NCI-H446 treated with DMSO at 0.1 percent for 48 hours (cell line): ENCODE results near the gene GALNT11.
"Not testable (repeated sequence)": the region's sequence is repeated elsewhere in the genome, so short reads cannot be mapped to it uniquely, and the experiment has no call there.

Source experiments
- DNase-seq: peaks from one replicate; lab custom pipeline; 2025; lab: John Stamatoyannopoulos, UW

Gene GALNT11

DNA sequence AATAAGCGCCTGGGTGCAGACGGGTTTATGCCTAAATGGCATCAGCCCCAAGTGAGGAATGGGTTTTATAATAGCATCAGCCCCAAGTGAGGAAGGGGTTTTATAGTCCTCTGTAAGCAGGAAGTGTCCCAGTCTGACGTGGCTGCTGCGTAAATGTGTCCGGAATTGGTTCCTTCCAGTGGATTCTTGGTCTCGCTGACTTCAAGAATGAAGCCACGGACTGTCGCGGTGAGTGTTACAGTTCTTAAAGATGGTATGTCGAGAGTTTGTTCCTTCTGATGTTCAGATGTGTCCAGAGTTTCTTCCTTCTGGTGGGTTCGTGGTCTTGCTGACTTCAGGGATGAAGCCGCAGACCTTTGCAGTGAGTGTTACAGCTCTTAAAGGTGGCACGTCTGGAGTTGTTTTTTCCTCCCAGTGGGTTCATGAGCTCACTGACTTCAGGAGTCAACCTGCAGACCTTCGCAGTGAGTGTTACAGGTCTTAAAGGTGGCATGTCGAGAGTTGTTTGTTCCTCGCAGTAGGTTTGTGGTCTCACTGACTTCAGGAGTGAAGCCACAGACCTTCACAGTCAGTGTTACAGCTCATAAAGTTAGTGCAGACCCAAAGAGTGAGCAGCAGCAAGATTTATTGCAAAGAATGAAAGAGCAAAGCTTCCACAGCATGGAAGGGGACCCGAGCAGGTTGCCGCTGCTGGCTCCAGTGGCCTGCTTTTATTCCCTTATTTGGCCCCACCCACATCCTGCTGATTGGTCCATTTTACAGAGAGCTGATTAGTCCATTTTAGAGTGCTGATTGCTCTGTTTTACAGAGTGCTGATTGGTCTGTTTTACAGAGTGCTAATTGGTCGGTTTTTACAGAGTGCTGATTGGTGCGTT is 2.3 kb downstream of the GALNT11 start:
- not testable (repeated sequence) for DNase-seq

DNA sequence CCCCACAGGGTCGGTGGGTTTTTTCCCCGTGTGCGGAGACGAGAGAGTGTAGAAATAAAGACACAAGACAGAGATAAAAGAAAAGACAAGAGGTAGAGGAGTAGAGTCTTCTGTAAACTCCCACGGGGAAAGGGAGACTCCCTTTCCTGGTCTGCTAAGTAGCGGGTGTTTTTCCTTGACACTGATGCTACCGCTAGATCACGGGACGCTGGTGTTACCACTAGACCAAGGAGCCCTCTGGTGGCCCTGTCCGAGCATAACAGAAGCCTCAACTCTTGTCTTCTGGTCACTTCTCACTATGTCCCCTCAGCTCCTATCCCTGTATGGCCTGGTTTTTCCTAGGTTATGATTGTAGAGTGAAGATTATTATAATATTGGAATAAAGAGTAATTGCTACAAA is 4.6 kb downstream of the GALNT11 start:
- DNase-seq = not testable (repeated sequence)

DNA sequence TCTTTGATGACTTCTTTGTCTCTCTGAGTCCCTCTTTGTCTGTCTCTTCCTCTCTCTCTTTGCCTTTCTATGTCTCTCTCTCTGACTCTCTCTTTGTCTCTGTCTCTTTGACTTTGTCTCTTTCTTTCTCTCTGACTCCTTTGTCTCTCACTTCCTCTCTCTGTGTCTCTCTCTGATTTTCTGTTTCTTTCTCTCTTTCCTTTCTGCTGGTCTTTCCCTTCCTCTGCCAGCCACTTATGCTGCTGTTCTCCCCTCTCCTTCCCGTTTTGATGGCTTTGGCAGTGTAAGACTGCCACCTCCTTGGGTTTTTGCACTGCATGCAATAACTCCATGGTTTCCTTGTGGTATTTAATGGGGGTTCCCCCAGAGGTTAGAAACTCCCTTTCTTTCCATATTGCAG is 5.2 kb downstream of the GALNT11 start:
- DNase-seq = not testable (repeated sequence)

DNA sequence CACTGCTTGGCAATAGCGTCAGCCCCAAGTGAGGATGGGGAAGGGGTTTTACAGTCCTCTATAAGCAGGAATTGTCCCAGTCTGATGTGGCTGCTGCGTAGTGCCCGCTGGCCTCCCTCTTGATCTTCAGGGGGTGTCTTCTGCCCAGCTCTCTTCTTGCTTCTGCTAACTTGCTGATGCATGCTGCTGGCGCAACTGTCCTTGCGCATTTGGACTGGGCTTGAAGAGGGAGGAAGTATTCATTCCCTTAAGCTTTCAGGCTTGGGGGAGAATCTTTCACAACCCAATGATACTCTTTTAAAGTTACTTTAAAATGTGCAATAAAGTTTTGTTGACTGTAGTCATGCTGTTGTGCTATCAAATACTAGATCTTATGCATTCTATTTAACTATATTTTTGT is 10.3 kb downstream of the GALNT11 start:
- no peak for DNase-seq

DNA sequence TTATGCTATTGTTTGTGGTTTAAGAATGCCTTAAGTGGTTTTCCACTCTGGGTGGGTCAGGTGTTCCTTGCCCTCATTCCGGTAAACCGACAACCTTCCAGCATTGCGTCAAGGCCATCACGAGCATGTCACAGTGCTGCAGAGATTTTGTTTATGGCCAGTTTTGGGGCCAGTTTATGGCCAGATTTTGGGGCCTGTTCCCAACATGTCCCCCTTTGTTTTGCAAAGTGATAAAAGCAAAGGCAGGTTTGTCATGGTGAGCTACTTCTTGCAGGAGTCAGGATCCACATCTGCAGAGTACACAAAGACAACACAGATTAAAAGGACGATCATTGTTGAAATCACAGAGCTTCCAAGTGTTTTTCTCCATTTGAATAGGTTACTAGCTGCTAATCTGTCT is 12.9 kb downstream of the GALNT11 start:
- not testable (repeated sequence) for DNase-seq

DNA sequence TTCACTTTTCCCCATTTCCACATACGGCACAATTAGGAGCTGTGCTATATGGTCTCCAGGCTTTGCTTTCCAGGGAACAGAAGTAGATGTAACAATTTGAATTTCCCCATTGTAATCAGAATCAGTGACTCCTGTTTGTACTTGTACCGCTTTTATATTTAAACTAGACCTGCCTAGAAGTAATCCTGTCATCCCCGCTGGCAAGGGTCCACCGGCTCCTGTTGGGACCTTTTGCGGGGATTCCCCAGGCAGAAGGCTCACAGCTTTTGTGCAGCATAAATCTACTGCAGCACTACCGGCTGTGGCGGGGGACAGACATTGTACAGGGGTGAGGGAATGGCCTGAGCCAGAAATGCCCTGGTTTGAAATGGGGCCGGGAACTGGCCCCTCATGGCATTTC is 17.6 kb downstream of the GALNT11 start:
- not testable (repeated sequence) for DNase-seq

DNA sequence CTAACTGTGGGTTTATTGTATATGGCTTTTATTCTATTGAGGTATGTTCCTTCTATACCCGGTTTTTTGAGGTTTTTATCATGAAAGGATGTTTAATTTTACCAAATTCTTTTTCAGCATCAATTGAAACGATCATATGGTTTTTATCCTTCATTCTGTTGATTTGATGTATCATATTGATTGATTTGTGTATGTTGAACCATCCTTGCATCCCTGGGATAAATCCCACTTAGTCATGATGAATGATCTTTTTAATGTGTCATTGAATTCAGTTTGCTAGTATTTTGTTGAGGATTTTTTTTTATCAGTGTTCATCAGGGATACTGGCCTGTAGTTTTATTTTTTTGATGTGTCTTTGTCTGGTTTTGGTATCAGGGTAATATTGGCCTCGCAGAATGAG is 19.4 kb downstream of the GALNT11 start:
- DNase-seq = not testable (repeated sequence)

DNA sequence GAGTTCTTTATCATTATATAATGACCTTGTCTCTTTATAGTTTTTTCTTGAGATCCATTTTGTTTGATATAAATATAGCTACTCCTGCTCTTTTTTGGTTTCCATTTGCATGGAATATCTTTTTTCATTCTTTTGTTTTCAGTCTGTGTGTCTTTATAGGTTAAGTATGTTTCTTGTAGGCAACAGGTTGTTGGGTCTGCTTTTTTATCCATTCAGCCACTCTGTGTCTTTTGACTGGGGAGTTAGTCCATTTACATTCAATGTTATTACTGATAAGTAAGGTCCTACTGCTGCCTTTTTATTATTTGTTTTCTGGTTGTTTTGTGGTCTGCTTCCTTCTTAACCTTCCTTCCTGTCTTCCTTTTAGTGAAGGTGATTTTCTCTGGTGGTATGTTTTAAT is 21.1 kb downstream of the GALNT11 start:
- no peak for DNase-seq

DNA sequence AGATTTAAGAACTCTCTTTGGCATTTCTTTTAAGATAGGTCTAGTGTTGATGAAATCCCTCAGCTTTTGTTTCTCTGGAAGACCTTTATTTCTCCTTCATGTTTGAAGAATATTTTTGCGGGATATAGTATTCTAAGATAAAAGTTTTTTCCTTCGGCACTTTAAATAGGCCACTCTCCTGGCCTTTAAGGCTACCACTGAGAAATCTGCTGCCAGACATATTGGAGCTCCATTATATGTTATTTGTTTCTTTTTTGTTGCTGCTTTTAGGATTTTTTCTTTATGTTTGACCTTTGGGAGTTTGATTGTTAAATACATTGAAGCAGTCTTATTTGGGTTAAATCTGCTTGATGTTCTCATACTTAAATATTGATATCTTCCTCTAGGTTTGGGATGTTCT is 22.6 kb downstream of the GALNT11 start:
- no peak for DNase-seq

DNA sequence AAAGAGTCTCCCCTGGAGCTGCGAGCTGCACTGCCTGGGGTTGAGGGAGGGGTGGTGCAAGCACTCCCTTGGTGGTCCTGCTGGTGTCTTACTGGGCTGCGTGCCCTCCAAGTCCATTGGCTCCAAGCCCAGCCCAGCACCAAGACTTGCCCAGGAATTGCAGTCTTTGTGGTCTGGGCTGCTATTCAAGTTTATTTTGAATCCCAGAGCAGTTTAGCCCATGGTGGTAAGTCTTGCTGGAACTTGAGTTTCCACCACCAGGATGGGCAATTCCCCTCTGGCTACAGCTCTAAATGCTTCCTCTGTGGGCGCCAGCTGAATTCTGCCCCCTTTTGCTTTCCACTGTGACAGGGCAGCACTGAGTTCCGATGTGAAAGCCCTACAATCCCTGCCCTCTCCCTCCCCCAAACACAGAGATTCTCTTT is 25.1 kb downstream of the GALNT11 start:
- DNase-seq = peak; percentile 84

DNA sequence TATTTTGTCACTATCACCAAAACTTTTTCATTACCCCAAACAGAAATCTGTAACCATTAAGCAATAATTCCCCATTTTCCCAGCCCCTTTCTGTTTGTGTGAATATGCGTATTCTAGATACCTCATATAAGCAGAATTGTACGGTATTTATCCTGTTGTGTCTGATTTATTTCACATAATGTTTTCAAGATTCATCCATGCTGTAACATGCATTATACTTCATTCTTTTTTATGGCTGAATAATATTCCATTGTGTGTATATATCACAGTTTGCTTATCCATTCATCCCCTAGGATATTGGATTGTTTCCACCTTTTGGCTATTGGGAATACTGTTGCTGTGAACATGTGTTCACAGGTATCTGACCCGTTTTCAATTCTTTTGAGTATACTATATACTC is 26.5 kb downstream of the GALNT11 start:
- DNase-seq = no peak

DNA sequence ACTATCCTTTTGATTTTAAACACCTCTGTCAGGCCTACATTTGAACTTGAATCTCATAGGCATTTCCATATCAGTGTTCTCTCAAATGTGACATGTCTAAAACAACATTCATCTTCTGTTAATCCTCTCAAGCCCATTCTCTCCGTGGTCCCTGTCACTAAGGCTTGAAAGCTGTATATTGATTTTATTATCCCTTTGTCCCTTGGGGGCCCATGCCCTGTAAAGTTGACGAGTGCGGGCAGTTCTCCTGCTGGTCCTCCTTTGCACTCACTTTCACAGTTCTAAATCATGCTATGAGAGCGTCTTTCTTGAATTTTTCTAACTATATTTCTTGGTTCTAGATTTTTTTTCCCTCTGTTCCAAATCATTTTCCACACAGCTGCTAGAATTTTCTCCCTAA is 27.3 kb downstream of the GALNT11 start:
- DNase-seq = no peak

DNA sequence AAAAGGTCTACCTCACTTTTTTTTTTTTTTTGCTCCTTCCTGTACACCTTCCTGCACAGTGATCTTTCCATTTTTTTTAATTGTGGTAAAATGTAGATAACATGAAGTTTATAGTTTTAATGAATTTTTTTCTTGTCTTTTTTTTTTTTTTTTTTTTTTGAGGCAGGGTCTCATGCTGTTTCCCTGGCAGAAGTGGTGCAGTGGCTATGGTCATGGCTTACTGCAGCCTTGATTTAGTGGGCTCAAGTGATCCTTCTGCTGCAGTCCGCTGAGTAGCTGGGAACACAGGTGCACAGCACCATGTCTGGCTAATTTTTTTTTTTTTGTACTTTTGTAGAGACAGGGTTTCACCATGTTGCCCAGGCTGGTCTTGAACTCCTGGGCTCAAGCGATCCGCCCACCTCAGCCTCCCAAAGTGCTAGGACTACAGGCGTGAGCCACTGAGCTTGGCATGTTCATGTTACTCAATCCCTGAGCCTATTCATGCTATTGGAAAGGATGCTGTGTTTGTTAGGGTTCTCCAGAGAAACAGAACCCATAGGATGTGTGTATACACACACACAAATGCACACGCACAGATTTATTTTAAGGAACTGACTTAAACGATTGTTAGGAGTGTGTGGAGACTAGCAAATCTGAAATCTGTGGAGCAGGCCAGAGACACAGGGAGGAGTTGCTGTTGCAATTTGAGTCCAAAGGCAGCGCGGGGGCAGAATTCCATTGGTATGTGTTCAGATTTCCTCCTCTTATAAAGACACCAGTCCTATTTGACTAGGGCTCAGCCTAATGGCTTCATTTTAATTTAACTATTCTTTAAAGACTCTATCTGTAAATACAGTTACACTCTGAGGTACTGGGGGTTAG is 29.1 kb downstream of the GALNT11 start:
- no peak for DNase-seq

DNA sequence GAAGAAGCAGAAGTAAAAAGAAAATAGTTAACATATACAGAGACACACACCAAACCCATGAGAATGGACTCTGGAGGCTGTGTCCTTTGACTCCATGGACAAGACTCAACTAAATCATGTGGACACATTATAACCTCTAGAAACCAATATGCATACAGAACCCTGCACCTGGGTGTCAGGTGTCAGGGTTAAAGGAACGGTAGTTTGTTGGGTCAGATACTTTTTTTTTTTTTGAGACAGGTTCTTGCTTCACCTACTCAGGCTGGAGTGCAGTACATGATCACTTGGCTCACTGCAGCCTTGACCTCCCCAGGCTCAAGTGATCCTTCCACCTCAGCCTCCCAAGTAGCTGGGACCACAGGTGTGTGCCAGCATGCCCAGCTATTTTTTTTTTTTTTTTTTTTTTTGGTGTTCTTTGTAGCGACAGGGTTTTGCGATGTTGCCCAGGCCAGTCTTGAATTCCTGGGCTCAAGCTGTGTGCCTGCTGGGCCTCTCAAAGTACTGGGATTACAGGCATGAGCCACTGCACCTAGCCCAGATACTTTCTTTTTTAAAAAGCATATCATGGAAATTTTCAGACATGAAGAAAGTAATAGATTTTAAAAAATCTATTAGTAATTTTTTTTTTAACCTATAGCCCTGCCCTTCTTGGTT is 31.3 kb downstream of the GALNT11 start:
- no peak for DNase-seq

DNA sequence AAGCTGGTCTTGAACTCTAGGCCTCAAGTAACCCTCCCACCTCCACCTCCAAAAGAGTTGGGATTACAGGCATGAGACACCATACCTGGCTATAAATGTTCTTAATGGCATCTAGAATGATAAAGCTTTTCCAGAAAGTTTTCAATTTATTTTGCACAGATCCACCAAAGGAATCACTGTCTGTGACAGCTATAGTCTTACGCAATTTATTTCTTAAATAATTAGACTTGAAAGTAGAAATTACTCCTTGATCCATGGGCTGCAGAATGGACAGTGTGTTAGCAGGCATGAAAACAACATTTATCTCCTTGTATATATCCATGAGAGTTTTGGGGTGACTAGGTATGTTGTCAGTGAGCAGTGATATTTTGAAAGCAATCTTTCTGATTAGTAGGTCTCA is 33.8 kb downstream of the GALNT11 start:
- no peak for DNase-seq

DNA sequence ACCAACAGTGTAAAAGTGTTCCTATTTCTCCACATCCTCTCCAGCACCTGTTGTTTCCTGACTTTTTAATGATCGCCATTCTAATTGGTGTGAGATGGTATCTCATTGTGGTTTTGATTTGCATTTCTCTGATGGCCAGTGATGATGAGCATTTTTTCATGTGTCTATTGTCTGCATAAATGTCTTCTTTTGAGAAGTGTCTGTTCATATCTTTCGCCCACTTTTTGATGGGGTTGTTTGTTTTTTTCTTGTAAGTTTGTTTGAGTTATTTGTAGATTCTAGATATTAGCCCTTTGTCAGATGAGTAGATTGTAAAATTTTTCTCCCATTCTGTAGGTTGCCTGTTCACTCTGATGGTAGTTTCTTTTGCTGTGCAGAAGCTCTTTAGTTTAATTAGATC is 35.6 kb downstream of the GALNT11 start:
- not testable (repeated sequence) for DNase-seq

DNA sequence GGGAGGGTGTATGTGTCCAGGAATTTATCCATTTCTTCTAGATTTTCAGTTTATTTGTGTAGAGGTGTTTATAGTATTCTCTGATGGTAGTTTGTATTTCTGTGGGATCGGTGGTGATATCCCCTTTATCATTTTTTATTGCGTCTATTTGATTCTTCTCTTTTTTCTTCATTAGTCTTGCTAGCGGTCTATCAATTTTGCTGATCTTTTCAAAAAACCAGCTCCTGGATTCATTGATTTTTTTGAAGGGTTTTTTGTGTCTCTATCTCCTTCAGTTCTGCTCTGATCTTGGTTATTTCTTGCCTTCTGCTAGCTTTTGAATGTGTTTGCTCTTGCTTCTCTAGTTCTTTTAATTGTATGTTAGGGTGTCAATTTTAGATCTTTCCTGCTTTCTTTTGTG is 37.7 kb downstream of the GALNT11 start:
- DNase-seq = not testable (repeated sequence)

DNA sequence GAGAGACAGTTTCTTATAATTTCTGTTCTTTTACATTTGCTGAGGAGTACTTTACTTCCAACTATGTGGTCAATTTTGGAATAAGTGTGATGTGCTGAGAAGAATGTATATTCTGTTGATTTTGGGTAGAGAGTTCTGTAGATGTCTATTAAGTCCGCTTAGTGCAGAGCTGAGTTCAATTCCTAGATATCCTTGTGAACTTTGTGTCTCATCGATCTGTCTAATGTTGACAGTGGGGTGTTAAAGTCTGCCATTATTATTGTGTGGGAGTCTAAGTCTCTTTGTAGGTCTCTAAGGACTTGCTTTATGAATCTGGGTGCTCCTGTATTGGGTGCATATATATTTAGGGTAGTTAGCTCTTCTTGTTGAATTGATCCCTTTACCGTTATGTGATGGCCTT is 38.3 kb downstream of the GALNT11 start:
- DNase-seq = not testable (repeated sequence)

DNA sequence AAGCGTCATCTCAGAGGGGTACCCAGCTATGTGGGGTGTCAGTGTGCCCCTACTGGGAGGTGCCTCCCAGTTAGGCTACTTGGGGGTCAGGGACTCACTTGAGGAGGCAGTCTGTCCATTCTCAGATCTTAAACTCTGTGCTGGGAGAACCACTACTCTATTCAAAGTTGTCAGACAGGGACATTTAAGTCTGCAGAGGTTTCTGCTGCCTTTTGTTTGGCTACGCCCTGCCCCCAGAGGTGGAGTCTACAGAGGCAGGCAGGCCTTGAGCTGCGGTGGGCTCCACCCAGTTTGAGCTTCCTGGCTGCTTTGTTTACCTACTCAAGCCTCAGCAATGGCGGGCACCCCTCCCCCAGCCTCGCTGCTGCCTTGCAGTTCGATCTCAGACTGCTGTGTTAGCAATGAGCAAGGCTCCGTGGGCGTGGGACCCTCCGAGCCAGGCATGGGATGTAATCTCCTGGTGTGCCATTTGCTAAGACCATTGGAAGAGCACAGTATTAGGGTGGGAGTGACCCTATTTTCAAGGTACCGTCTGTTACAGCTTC is 40.4 kb downstream of the GALNT11 start:
- DNase-seq = not testable (repeated sequence)

DNA sequence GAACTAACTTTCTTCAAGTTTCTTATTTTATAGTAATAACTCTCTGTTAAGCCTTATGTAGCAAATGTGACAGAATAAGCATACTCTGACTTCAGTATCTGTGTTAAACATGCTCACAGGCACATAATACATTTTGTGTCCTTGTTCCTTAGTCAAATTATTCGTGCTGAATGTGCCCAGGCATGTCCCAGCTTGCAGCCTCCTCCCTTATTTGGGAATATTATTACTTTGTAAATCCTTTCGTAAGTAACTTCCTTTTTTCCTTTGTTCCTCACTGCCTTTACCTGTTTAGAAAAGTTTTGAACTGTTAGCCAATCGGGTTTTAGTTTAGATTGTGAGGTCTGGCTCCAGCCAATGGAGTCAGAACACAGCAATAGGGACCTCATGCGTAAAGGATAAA is 46.9 kb downstream of the GALNT11 start:
- no peak for DNase-seq

DNA sequence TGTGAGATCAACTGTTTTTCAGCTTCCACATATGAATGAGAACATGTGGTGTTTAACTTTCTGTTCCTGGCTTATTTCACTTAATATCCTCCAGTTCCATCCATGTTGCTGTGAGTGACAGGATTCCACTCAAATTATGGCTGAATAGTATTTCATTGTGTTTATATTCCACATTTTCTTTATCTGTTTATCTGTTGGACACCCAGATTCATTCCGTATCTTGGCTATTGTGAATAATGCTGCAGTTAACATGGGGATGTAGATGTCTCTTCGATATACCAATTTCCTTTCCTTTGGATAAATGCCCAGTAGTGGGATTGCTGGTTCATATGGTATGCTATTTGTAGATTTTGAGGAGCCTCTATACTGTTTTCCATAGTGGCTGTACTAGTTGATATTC is 47.9 kb downstream of the GALNT11 start:
- no peak for DNase-seq

DNA sequence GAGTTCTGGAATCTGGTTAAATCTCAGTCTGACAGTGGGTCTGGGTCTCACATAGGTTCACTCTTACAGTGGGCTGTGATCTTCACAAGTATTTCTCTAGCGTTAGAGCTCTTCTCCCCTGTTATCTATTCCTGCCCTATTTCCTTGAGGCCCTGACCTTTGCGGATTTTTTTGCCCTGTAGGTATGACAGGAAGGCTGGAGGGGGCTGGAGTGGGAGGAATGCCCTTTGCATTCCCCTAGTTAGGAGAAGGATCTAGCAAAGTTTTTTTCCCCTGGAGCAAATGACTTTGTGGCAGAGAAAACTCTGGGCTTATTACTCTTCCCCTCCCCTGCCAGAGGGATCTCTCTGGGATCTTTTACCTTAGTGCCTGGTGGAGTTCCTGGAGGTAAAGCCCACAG is 49.2 kb downstream of the GALNT11 start:
- DNase-seq = no peak
